B cell (primary cell): ENCODE measurements around the gene TMEM205. TPM values are rescaled to one million over a fixed set of nuclear protein-coding genes. Genes with fewer than 3 reads are reported as not detected.

Experiments used
- ATAC-seq: fragments of 200-7000 bp; cut with Tn5 transposase; one replicate; pipeline ENCODE4 v1.10.0; 2021; ENCODE audit warnings: low read depth, mild to moderate bottlenecking, moderate number of reproducible peaks, moderate library complexity
- CTCF ChIA-PET: fragments of 350-600 bp; sonication (Branson Sonifier 250); formaldehyde crosslinking; loops from one replicate; lab custom pipeline; 2021; ENCODE audit warnings: antibody characterized with exemption, inconsistent platforms; lab: Charles Lee
- POLR2A ChIA-PET: fragments of 350-600 bp; sonication (Branson Sonifier 250); formaldehyde crosslinking; loops from one replicate; lab custom pipeline; 2021; ENCODE audit warnings: antibody characterized with exemption; lab: Charles Lee
- DNase-seq: peaks from one replicate; pipeline ENCODE4 v3.0.0; 2013
- H2AFZ ChIP-seq: 2 replicates; pipeline ENCODE4 v1.6.1; 2012; ENCODE audit warnings: mild to moderate bottlenecking, low read depth, low read length; ENCODE audit not compliant: insufficient read depth, poor library complexity, severe bottlenecking
- H3K27ac ChIP-seq, 2 donors: 1 replicate in 1 of 2; 2 replicates in 1 of 2; pipeline ENCODE4 v1.5.1; 2012 to 2013; ENCODE audit warnings: low read length in 2 of 2, mild to moderate bottlenecking in 2 of 2, moderate library complexity in 1 of 2
- H3K27me3 ChIP-seq, 4 experiments: fragments of 200-600 bp in 1 of 4; sonication (generic) in 1 of 4; replicated peaks in 1 of 4; 1 replicate in 2 of 4; 2 replicates in 2 of 4; pipeline versions ENCODE4 v1.6.1 to v1.7.0; 2013 to 2016; ENCODE audit warnings: low read length in 3 of 4, mild to moderate bottlenecking in 2 of 4, mixed read lengths in 1 of 4, moderate library complexity in 1 of 4; ENCODE audit not compliant: insufficient read depth in 4 of 4, control insufficient read depth in 3 of 4; ENCODE audit errors: control extremely low read depth in 1 of 4
- H3K36me3 ChIP-seq, 2 experiments: replicated peaks in 1 of 2; 1 replicate in 1 of 2; 2 replicates in 1 of 2; pipeline versions ENCODE4 v1.6.1 to v1.7.1; 2013; ENCODE audit warnings: low read length in 1 of 2; ENCODE audit not compliant: insufficient read depth in 2 of 2, control insufficient read depth in 1 of 2; ENCODE audit errors: control extremely low read depth in 1 of 2, extremely low read depth in 1 of 2
- H3K4me1 ChIP-seq, 2 donors: fragments of 200-600 bp in 1 of 2; sonication (generic) in 1 of 2; 1 replicate in 1 of 2; 2 replicates in 1 of 2; pipeline versions ENCODE4 v1.5.1 to v1.6.1; 2013 to 2017; ENCODE audit warnings: low read length in 2 of 2; ENCODE audit not compliant: control insufficient read depth in 2 of 2, insufficient read depth in 2 of 2
- H3K4me2 ChIP-seq: replicated peaks from 2 replicates; pipeline ENCODE3; 2012; ENCODE audit warnings: mild to moderate bottlenecking, low read depth, low read length; ENCODE audit not compliant: poor library complexity, severe bottlenecking
- H3K4me3 ChIP-seq, 5 experiments: fragments of 200-600 bp in 1 of 5; sonication (generic) in 1 of 5; 1 replicate in 3 of 5; 2 replicates in 2 of 5; pipeline versions ENCODE4 v1.5.1 to v1.7.0; 2011 to 2016; ENCODE audit warnings: low read length in 4 of 5, mild to moderate bottlenecking in 4 of 5, low read depth in 2 of 5, control low read depth in 1 of 5, moderate library complexity in 1 of 5; ENCODE audit not compliant: insufficient read depth in 1 of 5; ENCODE audit errors: control extremely low read depth in 1 of 5, extremely low read depth in 1 of 5
- H3K79me2 ChIP-seq: fragments of 200-600 bp; sonication (generic); one replicate; pipeline ENCODE4 v1.6.0; 2016; ENCODE audit warnings: low read length; ENCODE audit not compliant: control insufficient read depth, insufficient read depth
- H3K9ac ChIP-seq: fragments of 200-600 bp; sonication (generic); 2 replicates; pipeline ENCODE4 v1.6.1; 2017; ENCODE audit warnings: mild to moderate bottlenecking, low read length, moderate library complexity
- H3K9me3 ChIP-seq, 3 donors: one replicate each; pipeline versions ENCODE4 v1.6.1 to v1.7.1; 2013; ENCODE audit warnings: low read length in 2 of 3; ENCODE audit not compliant: control insufficient read depth in 2 of 3, insufficient read depth in 1 of 3; ENCODE audit errors: control extremely low read depth in 1 of 3
- H4K20me1 ChIP-seq: 2 replicates; pipeline ENCODE4 v1.6.0; 2012; ENCODE audit warnings: mild to moderate bottlenecking, low read length; ENCODE audit not compliant: insufficient read depth, control insufficient read depth, poor library complexity, severe bottlenecking
- H3K27ac Mint-ChIP-seq: one replicate; pipeline ENCODE4 v1.8.0; 2021; ENCODE audit warnings: mixed read lengths
- H3K27me3 Mint-ChIP-seq: one replicate; pipeline ENCODE4 v1.8.0; 2021; ENCODE audit warnings: mixed read lengths
- H3K4me1 Mint-ChIP-seq: one replicate; pipeline ENCODE4 v1.8.0; 2021; ENCODE audit warnings: mixed read lengths
- H3K4me3 Mint-ChIP-seq: one replicate; pipeline ENCODE4 v1.8.0; 2021; ENCODE audit warnings: mixed read lengths
- H3K9me3 Mint-ChIP-seq: one replicate; pipeline ENCODE4 v1.8.0; 2022; ENCODE audit warnings: mixed read lengths; ENCODE audit not compliant: insufficient read depth
- EZH2 ChIP-seq: IDR thresholded peaks from 2 replicates; pipeline ENCODE4 v1.6.1; 2012; ENCODE audit warnings: borderline replicate concordance, low read depth, mild to moderate bottlenecking, moderate library complexity, low read length; ENCODE audit not compliant: insufficient read depth, poor library complexity, severe bottlenecking
- WGBS: methylation state at CpG from one replicate; pipeline ENCODE4 v1.1.5; 2013; ENCODE audit warnings: missing lambda C conversion rate; ENCODE audit not compliant: insufficient coverage; 5-methylcytosine and 5-hydroxymethylcytosine counted together
- intact Hi-C: fragments of 100-400 bp; cut with micrococcal nuclease; formaldehyde crosslinking; loops from one replicate; pipeline ENCODE4 v1.10.0; 2022
- polyA plus RNA-seq: library from polyadenylated mRNA; depleted of rRNA; stranded (reverse); fragments of >200 nt; gene quantifications from 2 replicates; pipeline ENCODE4 v1.2.3, GENCODE V29; 2012
- total RNA-seq, 2 donors: library from RNA; stranded (reverse); fragments of 120-200 nt in 1 of 2; gene quantifications; 1 replicate in 1 of 2; 2 replicates in 1 of 2; pipeline versions ENCODE4 v1.2.3 to v1.2.4, GENCODE V29; 2013 to 2022
- TF ChIP-seq, protein P1 (sequence below): fragments of 200-600 bp; IDR thresholded peaks from one replicate; pipeline ENCODE4 v1.8.0; 2022; ENCODE audit warnings: antibody characterized with exemption, mild to moderate bottlenecking

The TMEM205 gene
- total and polyA plus RNA-seq, 2 donors (not counting 1 experiment from before 2014, with no cell fraction given): 48.5 to 152 TPM

DNA sequence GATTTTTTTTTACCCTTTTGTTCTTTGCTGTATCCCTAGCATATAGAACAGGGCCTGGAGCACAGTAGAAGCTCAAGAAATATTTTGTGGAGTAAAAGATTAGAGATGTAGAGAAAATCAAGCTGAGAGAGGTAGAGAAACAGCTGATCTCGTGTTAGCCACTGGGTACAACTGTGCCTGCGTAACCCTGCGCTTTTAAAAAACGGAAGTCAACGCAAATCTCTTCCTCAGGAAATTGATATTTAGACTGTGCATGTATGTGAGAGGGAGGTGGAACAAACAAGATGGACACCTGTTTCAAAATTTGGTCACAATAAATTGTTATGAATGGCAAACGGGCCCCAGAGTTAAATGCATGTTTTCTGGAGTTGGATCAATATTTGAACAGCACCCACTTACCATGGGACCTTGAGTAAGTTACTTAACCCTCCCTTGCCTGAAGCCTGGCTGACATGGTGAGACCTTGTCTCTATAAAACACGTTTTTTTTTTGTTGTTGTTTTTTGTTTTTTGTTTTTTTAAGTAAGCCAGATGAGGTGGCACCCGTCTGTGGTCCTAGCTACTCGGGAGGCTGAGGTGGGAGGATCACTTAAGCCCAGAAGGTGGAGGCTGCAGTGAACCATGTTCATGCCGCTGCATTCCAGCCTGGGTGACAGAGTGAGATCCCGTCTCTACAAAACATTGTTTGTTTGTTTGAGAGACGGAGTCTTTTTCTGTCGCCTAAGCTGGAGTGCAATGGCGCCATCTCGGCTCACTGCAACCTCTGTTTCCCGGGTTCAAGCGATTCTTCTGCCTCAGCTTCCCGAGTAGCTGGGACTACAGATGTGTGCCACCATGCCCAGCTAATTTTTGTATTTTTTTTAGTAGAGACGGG, 41.3 kb upstream of the TMEM205 start:
- no peak overlapping the region for H3K9ac ChIP-seq
- TF ChIP-seq, protein P1, sequence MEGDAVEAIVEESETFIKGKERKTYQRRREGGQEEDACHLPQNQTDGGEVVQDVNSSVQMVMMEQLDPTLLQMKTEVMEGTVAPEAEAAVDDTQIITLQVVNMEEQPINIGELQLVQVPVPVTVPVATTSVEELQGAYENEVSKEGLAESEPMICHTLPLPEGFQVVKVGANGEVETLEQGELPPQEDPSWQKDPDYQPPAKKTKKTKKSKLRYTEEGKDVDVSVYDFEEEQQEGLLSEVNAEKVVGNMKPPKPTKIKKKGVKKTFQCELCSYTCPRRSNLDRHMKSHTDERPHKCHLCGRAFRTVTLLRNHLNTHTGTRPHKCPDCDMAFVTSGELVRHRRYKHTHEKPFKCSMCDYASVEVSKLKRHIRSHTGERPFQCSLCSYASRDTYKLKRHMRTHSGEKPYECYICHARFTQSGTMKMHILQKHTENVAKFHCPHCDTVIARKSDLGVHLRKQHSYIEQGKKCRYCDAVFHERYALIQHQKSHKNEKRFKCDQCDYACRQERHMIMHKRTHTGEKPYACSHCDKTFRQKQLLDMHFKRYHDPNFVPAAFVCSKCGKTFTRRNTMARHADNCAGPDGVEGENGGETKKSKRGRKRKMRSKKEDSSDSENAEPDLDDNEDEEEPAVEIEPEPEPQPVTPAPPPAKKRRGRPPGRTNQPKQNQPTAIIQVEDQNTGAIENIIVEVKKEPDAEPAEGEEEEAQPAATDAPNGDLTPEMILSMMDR: no peak
- TF ChIP-seq EZH2: no peak
- peak overlapping the region in 2 of 5 experiments; percentile 9 to 35 for H3K4me3 ChIP-seq
- H3K4me3 Mint-ChIP-seq: peak overlapping the region; percentile 68
- 70% methylated on average over 17 of the region's 19 CpGs for WGBS
- H3K27me3 ChIP-seq: peaks cover 0 to 4% (median 1%) of the 10 kb centered on the region in 4 experiments
- ChIA-PET POLR2A (interaction anchor here (1.5 kb wide), 1 partner anchor 12 kb away, joined by 3 read pairs; the partner anchor contains the start of gene SWSAP1), CTCF (interaction anchor here (1.2 to 1.5 kb wide), 3 partner anchors 20 to 95 kb away, joined by 3 to 6 read pairs (median 3); no protein-coding TSS in a partner anchor)
- no peaks in the 10 kb centered on the region for H3K36me3 ChIP-seq
- peak overlapping the region; percentile 58 to 61 for H3K27ac ChIP-seq
- peak; percentile 56 for ATAC-seq
- peak overlapping the region; percentile 85 for H3K27ac Mint-ChIP-seq
- no peaks in the 10 kb centered on the region for H4K20me1 ChIP-seq
- intact Hi-C loops: no loop called here
- no peaks in the 10 kb centered on the region for H3K79me2 ChIP-seq
- H3K27me3 Mint-ChIP-seq: no peaks in the 10 kb centered on the region
- peak; percentile 75 for DNase-seq
- H3K4me1 Mint-ChIP-seq: peaks cover 27% of the 10 kb centered on the region
- peak overlapping the region; percentile 53 for H2AFZ ChIP-seq
- peaks cover 0 to 18% (median 4%) of the 10 kb centered on the region in 3 donors for H3K9me3 ChIP-seq
- peak overlapping the region; percentile 44 for H3K4me2 ChIP-seq
- peaks cover 32 to 36% of the 10 kb centered on the region in 2 donors for H3K4me1 ChIP-seq
- H3K9me3 Mint-ChIP-seq: no peaks in the 10 kb centered on the region

DNA sequence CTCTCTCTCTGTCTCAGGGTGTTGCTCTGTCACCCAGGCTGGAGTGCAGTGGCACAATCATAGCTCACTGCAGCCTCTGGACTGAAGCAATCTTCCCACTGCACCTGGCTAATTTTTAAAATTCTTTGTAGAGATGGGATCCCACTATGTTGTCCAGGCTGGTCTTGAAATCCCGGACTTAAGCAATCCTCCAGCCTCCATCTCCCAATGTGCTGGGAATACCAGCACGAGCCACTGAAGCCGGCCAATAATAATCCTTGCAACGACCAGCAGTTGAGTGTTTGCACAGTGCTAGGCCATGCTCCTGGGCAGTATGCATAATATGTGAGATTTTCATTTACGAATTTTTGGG, 38.7 kb upstream of the TMEM205 start:
- Histone ChIP-seq H2AFZ (no peak overlapping the region), H3K9me3 (peaks cover 0 to 15% (median 0%) of the 10 kb centered on the region in 3 donors), H3K27me3 (peaks cover 0 to 6% (median 2%) of the 10 kb centered on the region in 4 experiments), H3K4me1 (peaks cover 47 to 57% of the 10 kb centered on the region in 2 donors), H3K27ac (no peak overlapping the region), H3K9ac (no peak overlapping the region), H3K4me3 (no peak overlapping the region), H3K36me3 (no peaks in the 10 kb centered on the region), H4K20me1 (no peaks in the 10 kb centered on the region), H3K4me2 (no peak overlapping the region), H3K79me2 (no peaks in the 10 kb centered on the region)
- intact Hi-C loops: no loop called here
- 100% methylated on average over 1 of the region's 5 CpGs for WGBS
- TF ChIP-seq, protein P1: no peak
- no peak for TF ChIP-seq EZH2
- Mint-ChIP-seq H3K9me3 (no peaks in the 10 kb centered on the region), H3K4me1 (peaks cover 48% of the 10 kb centered on the region), H3K27me3 (no peaks in the 10 kb centered on the region), H3K4me3 (peak overlapping the region; percentile 61), H3K27ac (peak overlapping the region; percentile 53)
- ChIA-PET CTCF (interaction anchor here (2.4 kb wide), 2 partner anchors 37 to 43 kb away, joined by 9 to 27 read pairs; partner anchors contain the start of gene RGL3), POLR2A (interaction anchor here (0.6 kb wide), 1 partner anchor 780 kb away, joined by 6 read pairs; no protein-coding TSS in a partner anchor)
- DNase-seq: no peak
- ATAC-seq: no peak
